Activated CD4-positive, CD25-positive, alpha-beta regulatory T cell treated with anti-CD3 and anti-CD28 coated beads, Interleukin-2, amount 50 U/mL, for 16 hours (primary cell): ENCODE measurements around the gene GNS.

Experiments
- DNase-seq: peaks from one replicate; pipeline ENCODE4 v3.0.0-alpha.2; 2020; ENCODE audit warnings: low read depth, low spot score

Gene GNS

GRCh38 chr12:64674367-64674922 is 84.8 kb downstream of the GNS start:
- DNase-seq = no peak

DNA sequence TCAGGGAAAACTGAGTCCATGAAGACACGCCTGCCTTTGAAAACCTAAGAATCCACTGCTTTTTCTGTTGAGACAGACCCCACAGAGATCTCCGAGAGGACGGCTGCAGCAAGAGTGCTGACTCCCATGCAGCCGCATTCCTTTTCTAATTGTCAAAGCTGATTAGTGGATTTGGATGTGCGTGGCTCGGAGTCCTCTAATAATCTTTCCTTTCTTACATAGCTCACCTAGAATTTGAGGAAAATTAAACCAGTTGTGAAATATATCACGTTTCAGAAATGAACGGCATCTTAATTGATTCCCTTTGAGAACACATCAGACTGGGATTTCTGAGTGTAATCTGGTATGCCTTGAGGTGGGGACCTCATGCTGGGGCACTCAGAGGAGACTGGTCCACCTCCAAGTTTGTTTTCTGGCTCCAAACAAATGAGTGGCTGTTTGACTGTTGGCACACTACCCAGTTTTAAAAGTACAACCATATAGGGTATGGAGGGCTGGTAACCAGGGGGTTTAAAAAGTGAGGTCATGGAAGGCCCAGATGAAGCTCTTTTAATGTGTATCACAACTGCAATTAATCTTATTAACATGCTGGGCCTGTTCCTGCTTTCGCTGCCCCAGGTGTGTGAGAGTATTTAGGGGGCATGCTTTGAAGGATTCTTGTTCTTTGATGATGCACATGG is 85.6 kb downstream of the GNS start:
- no peak for DNase-seq

DNA sequence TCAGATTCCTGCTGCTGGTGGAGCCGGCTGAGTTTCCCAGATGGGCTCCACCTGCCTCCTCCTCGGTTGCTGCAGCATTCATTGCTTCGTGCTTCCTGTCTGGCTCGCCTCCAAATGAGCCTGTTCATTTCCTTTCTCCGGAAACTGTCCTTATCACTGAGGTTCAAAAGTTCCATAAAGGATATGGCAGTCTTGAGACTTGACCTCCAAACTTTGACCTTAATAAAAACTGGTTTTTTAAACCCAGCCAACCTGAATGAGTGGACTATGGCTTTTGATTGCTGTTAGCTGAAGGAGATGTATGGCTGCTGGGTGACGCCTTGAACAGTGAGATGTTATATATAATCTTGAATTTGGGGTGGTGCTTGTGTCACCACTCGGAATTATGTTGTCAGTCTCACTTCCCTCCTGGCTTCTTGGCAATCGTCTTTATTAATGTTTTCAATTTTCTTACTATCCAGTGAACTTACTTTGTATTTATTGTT is 86.2 kb downstream of the GNS start:
- no peak for DNase-seq

GRCh38 chr12:64671681-64672080 is 87.5 kb downstream of the GNS start:
- no peak for DNase-seq

- no peak for DNase-seq
Measured at GRCh38 chr12:64670919-64671639, 88.1 kb downstream of the GNS start.

GRCh38 chr12:64670019-64670418 is 89.2 kb downstream of the GNS start:
- no peak for DNase-seq

GRCh38 chr12:64669270-64669842 is 89.8 kb downstream of the GNS start:
- DNase-seq = no peak

DNA sequence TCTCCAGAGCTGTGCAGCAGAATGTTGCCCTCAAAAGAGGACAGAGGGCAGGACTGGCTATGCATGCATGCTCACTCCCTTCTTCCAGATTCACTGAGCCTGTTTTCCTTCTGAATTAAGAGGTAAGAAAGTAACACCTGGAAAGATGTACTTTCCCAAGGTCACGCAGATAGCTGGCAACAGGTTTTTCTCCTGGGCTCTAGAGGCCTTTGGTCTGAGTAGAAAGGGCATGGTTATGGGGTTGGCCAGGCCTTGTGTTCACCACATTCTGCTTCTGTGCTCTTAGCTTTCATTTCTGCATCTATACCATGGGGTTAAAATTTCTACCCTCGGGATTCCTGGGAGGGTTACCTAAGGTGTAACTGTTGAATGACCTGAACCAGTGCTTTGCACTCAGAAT is 91.4 kb downstream of the GNS start:
- DNase-seq = no peak

DNA sequence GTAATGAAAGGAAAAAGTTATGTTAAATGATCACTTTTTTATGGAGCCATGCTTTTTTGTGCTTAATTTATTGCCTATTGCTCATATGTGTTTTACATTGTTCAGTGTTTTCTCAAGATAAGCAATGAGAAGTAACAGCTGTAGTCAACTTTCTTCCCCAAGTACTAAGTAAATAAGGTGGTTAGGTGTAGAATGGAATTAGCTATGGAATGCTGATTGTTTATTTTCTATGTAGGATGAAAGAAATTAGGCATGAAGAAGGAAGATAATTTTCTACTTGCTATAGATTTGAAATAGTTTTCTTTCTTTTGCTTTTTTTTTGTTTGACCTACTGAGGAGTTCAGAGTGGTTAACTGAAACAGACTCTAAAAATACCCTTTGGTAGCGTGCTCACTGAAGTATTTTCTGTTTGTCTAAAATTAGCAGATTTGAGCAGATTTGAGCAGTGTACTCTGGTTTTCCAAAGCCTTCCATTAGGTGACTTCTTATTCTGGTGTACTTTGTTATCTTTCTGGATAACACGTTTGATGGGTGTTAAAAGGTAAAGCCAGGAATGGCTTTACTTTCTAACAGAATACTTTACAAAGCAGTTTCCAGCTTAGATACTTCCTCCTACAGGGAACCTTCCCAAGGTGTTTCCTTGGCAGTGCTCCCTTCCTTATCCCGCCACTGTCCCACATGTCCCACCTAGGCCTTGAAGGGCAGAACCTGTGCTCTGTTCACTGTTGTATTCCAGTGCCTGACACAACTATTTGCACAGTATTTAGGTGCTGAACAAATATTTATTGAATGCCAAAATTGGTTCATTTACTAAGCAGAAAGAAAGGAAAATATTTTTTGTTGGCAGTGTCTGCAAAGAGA is 92.9 kb downstream of the GNS start:
- DNase-seq = no peak

DNA sequence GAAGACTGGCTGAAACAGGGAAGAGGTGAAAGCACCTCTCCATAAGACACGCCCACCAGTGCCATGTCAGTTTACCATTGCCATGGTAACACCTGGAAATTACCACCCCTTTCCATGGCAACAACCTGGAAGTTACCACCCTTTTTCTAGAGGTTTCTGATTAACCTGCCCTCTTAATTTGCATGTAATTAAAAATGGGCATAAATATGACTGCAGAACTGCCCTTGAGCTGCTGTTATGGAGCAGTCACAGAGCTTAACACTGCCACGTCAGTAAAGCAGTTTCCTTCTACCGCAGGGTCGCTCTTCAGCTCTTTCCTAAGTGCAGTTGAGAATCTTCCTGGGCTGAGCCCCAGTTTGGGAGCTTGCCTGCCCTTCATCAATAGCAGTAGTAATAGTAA is 93.7 kb downstream of the GNS start:
- peak; percentile 40 for DNase-seq
